COLO829 (cell line): Measurements from ENCODE around the gene NOS3.

Experiments used
- DNase-seq: peaks from one replicate; pipeline ENCODE4 v3.0.0; 2012; ENCODE audit warnings: low spot score

The NOS3 gene

DNA sequence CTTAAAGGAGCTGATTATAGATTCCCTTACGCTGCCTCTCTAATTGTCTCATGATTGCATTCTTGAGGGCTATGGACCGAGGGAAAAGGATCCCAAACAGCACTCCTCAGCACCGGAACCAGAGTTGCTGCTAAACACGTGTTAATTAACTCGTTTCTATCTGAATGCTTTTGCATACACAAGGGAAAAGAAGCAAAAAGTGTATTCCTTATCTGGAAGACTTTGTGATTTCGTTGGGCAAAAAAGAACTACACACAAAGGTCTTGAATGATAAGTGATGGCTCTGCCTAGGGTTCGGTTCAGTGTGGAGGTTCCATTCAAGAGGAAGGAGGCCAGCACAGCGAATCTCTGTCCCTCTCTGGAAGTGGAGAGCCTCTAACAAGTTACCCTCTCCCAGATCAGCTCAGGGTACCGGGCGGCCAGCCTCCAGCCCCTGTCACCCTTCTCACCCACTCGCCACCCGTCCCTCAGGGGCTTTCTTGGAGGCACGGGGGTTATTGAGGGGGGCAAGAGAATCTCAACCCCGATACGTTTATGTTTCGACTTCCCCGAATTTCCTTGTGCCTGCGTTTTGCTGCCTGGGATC lies 68.1 kb downstream of the NOS3 start:
- no peak for DNase-seq

DNA sequence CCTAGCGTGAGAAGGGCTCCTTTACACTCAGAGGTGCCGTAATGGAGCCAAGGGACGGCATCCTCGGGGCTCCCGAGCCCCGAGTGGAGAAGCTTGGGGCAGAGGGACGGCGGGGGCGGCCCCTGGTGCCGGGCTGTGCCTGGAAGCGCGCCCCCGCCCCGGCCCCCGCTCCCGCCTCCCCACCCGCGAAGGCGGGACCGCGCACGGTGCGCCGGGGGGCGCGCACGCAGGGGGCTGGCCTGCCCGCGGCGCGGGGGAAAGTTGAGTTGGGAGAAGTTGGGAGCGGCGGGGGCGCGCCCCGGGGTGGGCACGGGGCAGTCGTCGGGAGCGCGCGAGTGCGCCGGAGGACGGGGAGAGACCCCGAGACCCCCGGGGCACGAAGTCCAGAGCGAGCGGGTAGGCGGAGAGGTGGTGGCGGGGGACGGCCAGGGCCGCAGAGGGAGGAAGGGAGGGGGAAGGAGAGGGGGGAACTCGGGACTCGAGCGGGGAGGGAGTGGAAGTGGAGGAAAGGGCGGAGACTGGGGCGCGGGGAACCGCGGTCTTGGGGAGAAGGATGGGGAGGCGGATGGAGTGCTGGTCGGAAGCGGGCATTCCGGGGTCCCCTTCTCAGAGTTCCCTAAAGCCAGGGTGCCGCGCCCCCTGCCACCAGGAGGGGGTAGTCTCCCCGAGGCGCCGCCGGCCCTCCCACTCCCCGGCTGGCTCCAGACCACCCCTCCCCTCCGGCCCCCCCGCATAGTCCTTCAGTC lies 68.7 kb downstream of the NOS3 start, which contains the start of gene SLC4A2:
Gene SLC4A2 (plus strand): TSS at position 223 of the 746 bp plus-strand sequence. CDS start 2,399 bp downstream, outside the sequence.
- no peak for DNase-seq

DNA sequence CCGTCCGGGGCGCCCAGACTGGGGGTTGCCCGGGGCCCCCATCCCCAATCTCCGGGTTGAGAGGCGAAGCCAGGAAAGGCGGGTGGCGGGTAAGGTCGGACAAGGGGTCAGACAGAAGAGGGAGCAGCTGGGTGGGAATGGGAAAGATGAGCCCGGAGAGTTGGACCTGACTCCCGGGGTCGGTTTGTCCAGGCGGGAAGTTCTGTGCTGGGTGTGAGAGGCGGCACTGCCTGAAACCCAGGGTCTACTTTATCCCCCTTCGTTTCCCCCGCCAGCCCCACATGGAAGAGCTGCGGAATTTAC lies 69.2 kb downstream of the NOS3 start:
- DNase-seq, result no peak

DNA sequence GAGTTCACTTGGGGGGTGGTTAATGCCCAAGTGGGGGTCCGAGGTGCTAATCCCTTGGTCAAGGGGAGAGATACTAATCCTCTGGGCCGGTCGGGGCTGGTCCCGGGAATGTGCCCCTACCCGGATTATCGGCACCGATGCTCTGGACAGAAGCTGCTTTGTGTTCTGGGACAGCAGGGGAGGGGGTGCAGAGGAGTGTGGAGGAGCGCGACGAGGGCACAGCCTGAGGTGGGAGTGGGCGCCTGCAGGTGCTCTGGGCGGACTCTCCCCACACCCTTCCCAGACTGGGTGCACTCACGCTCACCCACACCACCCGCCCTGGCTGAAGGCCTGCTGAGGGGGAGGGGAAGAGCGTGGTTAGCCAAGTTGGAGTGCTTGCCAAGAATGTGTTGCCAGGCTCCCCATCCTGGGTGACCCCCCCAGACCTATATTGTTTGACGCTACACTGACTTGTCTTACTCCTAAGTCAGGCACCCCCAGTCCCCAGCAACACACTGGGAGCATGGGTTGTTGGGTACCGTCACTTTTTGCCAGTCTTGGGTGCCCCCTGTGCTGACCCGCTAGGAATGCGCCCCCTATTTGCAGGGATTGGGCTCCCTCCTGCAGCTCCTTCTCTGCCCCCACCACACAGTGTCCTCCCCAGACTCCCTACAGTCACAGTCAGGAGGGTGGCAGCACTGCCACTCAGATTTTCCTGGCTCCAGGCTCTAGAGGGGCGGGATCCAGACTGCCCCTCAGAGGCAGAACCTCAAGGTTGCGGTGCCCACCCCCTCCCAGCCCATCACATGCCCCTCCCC lies 69.8 kb downstream of the NOS3 start:
- DNase-seq, result no peak

DNA sequence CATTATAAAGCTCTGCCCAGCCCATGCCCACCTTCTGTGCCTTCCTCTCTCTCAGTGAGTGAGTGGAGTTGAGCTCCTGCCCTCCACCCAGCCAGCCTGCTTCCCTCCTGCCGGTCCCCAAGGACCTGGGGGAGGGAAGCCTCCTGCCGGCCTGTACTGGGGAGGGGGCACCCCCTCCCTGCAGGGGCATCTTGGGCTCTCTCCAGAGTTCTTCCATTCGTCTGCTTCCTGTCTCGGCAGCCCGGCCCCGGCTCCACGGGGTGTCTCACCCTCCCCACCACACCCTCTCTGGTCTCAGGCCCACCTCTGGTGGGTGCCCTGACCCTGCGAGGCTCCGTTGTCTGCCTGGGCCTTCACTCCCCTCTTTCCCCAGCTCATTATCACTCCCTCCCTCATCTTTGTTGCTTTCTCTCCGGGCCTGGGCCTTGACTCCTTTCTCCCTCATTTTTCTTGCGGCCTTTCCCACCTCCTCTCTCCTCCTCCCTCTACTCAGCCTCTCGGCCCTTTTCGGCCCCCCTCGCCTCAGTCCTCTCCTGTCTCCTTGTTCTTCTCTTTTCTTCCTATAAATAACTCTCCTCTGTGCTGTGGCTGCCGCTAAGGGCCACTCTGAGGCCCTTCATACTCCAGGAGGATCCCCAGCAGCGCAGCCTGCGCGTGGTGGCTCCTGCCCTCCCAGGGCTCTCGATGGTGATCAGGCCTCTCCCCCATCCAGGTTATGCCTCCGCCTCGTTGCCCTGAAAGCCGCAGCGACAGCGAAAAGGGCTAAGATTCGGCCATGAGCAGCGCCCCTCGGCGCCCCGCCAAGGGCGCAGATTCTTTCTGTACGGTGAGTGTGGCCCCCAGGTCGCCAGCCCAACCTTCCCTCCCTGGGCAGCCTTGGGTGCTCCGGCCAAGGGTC lies 70.6 kb downstream of the NOS3 start:
- DNase-seq, result no peak

DNA sequence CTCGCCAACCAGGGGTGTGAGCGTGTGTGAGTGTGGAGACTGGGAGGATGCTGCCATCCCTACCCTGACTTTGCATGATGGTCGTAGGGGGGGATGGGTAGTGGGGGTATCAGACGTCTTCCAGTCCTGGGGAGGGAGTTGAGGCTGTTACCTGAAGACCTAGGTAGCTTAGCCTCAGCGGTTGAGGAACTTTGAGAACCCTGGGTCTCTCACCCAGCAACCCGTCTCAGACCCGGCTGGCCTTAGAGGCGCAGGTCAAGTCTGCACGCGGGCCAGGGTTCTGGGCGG lies 71.2 kb downstream of the NOS3 start:
- no peak for DNase-seq

DNA sequence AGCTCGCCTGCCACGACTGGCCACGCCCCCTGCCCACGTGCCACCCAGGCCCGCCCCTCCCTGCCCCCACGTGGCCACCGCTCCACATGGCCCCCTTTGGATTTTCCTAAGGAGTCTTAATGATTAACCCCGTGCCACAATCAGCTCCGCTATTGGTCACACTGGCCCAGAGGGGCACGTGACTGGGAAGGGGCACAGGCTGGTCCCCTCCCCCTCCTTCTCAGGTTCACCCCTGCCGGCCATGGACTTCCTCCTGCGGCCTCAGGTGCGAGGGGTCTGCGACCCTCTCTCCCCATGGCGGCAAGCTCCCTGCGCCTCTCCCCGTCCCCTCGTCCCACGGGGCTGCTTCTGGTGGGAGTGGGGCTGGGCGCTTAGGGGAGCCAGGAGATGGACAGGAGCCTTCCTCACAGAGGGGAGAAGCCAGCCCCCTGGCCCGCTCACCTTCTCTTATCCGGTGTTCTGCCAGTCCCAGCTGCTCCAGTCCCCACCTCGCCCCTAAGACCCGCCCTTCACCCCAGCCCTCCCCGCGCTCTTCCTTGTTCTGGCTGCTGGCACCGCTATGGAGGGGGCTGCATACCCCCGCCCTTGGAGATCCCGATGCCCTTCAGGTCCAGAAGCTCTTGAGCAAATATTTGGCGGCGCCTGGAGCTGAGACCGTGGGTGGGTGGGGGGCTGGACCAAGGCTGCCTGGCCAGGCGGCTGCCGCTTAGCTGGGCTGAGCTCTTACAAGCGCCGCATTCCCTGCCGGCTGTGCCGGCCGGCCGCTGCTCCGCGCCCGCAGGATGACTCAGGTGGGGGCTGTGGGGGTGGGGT lies 71.8 kb downstream of the NOS3 start:
- peak; percentile 69 for DNase-seq

DNA sequence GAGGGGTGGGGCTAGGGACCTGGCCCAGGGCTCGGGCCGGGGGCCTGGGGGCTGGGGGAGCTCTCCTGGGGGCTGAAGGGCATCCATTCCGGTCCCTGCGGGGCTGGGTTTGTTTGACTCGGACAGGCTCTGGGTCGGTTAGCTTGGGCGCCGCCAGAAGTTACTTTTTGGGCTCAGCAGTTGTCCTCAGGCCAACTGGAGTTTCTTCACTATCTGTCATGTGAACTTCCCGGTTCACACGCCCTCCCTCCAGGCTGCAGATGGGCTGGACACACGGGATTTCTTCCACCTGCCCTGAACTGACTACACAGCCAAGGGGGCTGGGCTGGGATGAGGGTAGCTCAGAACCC lies 72.4 kb downstream of the NOS3 start:
- DNase-seq, result no peak
